HG03571 (cell line): ENCODE results near the gene ENTPD7.
"Not testable (repeated sequence)": the region's sequence is repeated elsewhere in the genome, so short reads cannot be mapped to it uniquely, and the experiment has no call there.

Source experiments
- ATAC-seq: cut with Tn5 transposase; IDR thresholded peaks from one replicate; pipeline ENCODE4 v1.9.1; 2021; ENCODE audit not compliant: unreplicated experiment

Gene ENTPD7, protein sequence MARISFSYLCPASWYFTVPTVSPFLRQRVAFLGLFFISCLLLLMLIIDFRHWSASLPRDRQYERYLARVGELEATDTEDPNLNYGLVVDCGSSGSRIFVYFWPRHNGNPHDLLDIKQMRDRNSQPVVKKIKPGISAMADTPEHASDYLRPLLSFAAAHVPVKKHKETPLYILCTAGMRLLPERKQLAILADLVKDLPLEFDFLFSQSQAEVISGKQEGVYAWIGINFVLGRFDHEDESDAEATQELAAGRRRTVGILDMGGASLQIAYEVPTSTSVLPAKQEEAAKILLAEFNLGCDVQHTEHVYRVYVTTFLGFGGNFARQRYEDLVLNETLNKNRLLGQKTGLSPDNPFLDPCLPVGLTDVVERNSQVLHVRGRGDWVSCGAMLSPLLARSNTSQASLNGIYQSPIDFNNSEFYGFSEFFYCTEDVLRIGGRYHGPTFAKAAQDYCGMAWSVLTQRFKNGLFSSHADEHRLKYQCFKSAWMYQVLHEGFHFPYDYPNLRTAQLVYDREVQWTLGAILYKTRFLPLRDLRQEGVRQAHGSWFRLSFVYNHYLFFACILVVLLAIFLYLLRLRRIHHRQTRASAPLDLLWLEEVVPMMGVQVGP

DNA sequence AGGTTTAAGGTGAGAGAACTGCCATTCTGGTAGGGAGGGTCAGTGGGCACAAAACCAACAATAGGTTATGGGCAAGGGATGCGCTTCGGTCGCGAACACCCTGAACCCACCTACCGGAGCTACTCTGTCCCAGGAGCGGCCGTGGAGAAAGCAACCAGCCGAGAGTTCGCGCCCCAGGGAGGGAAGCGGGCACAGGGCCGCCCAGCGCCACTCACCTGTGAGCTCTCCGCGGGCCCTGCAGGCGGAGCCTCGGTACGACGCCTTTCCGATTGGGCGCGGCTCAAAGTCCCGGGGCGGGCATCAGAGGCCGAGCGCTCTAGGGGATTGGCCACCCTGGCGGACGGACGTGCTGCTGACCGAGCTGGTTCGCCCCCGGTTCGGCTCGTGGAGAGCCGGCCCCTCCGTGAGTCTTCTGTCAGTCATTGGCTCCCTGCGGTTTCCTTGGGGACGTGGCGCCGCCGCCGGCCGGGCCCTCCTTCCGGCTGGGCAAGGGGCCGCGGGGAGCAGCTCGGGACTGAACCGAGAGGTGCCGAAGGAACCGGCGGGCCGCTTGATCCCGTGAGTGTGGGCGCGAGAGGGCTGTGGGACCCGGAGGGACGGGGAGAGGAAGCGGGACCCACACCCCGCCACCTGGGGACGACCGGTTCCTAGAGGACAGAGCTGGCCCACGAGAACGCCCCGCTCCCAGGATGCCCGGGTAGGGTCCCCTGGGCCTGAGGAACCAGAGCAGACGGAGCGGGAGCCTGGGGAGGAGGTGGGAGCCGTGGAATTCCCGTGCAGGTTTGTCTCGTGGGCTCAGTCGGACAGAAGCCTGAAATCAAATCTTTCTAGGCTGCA lies at the start of gene ENTPD7:
Gene ENTPD7 (plus strand): TSS at position 479 of the 837 bp plus-strand sequence. CDS start 448 bp downstream, outside the sequence.
- ATAC-seq = peak; percentile 100

DNA sequence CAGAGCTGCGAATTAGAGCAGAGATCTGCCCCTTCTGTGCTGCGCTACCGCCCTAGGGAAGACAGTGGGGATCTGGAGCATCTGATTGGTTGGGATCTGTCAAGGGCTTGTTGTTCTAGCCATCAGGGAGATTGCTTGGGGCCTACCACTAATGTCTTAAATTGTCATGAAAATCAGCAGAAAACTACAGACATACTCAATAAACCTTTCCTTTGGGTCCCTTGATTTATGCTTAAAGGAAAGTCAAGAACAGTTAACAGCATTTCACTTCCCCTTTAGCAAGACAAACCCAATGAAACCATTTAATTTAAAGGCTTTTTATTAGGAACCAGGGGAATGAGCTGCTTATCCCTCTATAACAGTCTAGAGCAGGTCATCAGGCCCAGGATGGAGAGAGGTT lies 49.1 kb upstream of the ENTPD7 start:
- ATAC-seq = no peak

DNA sequence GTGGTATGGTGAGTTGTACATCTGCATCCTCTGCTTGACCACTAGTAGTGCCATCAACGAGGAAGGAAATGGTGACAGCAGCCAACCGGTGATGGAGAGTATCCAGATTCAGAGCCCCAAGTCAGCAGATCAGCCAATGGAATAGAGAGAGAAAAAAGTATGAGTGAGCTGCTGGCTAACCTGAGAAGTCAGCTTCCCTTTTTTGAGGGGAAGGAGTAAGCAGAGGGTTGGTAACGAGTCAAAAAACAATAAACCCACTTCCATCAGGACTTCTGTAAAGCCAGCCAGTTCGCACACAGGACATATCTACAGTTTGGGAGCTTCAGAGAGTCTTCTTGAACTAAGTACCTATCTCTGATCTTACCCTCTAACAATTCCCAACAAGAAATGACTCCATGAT lies 48.0 kb upstream of the ENTPD7 start:
- ATAC-seq = no peak

DNA sequence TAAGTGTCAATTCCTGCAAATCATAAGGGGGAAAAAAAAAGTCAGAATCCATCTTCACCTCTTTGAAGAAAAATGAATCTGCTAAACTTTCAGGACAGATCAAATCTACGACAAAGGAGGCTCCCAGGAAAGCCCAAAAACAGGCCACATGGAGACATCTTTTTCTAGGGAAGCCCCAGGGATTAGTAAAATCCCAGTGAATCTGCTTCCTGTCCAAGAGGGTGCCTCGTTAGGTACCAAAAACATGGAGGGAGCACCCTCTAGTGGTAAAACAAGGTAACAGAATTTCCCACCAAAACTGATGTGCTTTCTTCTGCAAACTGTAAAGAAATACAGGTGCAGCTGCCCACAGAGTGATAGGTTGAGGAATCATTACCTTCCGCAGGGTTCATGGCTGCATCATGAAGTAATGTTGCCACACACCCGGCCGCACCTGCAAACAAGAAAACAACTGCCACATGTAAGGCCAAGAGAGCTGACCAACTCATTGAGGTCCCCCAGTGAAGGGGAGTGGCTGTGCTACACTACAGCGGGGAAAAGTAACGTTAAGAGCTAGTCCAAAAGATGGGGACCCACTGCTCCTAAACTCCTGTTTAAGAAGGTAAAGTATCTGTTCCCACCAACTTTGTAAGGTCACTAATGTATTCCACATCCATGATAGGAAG lies 47.0 kb upstream of the ENTPD7 start:
- ATAC-seq = peak; percentile 50

DNA sequence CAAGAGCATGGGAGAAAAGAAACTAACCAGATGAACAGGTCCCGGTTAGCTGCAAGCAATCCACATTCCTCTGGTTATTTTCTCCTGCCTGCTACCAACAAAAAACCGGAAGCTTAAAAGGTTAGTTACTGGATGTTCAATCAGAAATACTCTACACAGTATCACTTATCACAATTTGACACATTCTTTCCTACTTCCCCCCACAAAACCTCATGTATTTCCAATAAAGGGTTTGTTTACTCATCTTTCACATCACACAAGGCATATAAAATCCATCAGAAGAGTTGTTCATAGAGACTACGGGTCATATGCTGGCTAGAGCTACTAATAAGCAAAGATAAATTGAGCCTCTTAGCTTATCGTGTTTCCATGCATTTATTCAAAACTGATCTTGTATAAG lies 43.9 kb upstream of the ENTPD7 start:
- ATAC-seq = no peak

DNA sequence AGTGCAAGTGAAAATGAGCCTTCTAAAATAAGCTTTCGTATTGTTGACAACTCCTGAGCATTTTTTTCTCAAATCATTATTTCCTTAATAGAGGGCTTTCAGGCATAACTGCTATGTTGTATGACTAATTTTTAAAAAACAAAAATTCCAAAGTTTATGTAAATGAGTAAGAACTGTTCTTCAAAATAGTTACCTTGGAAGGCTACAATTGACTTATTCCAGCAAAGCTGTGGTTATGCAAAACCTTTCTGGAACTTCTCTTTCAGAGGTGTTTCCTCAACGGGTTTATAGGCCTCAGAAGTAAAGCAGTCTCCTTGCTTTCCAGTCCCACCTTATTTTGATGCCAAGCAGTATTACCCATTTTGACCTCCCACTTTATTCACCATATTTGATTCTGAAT lies 41.6 kb upstream of the ENTPD7 start:
- no peak for ATAC-seq

DNA sequence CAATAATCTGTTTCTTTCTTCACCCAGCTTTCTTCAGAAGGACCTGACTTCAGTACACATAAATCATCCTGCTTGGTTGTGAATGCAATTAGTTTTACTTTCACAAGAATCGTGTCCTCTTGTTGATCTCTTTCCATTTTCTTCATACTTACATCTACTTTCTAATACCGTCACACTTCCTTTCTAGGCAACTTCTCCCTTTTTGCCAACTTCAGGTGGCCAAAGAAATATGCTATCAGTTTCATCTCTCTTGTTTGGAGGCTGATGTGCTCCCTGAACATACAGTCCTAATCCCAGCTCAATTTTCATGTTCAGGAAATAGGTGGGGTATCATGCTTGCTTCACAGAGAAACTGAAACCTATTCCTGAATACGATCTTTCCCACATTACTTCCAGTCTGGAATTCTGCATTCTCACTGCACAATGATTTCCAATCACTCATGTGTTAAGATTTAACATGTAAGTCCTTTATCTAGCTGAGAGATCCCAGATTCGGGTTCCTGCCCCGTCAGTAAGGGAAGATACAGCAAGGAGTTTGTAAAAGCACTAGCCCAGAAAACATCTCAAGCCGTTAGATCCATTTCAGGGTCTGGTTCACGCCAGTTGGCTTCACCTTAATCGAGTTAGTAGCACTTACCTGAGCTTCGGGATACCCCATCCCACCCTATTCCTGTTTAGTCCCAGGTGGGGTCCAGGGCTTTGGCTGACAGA lies 40.1 kb upstream of the ENTPD7 start:
- no peak for ATAC-seq

DNA sequence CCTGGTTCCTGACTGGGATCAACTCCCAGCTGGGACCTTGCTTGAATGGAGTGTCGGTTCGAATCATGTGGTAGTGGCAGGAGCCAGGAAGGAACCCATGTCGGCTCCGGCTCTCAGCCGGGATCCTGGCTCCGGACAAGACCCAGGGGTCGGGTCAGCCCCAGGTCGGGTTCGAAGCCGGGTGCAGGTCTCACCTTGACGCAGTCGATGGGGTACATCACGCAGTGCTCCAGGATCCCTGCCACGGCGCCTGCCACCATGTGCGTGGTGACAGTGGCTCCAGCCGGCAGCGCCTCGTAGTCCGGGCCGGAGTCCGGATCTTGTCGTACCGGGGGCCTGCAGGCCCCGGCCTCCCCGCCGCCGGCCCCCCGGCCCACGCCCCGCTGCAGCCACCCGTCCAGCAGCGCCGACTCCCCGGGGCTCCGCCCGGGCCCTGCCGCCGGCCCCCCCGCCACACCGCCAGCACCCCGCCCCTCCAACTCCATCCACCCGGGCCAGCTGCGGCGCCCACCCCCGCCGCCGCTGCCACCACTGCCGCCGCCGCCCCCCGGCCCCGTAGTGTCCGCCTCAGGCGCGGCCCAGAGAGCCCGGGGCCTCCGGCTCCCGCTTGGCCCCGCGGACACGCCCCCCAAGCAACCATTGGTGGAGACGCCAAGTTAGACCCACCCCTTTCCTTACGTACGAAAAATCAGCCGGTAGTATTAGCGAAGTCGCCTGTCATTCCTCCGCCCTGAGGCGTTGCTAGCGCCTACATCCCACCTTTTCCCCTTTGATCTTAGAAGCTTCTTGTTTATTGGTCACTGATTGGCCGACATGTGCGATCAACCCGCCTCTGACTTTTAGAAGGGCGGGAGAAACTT lies 39.2 kb upstream of the ENTPD7 start, which contains the start of gene SLC25A28:
Gene SLC25A28 (minus strand): TSS at position 589 of the 860 bp plus-strand sequence. CDS start 104 bp downstream, at position 485.
- peak; percentile 83 for ATAC-seq

DNA sequence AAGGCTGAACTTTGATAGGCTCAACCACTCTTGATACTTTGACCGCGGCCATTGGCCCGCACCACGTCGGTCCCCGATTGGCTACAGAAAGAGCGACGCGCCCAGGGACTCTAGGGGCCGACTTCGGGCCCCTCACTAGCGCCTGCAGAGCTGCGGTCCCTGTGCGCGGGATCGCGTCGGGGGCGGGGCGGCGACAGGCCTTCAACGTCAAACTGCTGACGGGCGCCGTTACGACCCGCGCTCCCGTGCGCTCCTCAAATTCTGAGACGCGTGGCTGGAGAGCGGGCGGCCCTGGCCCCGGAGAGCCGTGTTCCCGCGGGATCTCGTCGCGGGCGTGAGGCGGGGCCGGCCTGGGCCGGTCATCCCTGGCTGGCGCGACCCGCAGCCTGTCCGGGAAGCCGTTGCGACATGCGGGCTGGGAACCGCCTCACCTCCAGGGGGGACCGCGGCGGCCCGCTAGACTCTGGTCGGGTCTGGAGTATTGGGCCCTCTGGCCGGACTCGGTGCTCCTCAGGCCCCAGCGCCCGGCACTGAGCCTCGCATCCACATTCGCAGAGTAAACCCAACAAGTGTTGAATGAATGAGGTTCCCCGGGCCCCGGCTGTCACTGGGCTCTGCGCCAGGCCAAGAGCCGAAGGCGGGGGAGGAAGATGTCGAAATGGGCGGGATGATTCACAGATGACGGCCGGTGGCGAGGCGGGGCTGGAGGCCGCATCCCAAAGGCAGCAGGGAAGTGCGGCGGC lies 38.4 kb upstream of the ENTPD7 start:
- peak; percentile 85 for ATAC-seq

DNA sequence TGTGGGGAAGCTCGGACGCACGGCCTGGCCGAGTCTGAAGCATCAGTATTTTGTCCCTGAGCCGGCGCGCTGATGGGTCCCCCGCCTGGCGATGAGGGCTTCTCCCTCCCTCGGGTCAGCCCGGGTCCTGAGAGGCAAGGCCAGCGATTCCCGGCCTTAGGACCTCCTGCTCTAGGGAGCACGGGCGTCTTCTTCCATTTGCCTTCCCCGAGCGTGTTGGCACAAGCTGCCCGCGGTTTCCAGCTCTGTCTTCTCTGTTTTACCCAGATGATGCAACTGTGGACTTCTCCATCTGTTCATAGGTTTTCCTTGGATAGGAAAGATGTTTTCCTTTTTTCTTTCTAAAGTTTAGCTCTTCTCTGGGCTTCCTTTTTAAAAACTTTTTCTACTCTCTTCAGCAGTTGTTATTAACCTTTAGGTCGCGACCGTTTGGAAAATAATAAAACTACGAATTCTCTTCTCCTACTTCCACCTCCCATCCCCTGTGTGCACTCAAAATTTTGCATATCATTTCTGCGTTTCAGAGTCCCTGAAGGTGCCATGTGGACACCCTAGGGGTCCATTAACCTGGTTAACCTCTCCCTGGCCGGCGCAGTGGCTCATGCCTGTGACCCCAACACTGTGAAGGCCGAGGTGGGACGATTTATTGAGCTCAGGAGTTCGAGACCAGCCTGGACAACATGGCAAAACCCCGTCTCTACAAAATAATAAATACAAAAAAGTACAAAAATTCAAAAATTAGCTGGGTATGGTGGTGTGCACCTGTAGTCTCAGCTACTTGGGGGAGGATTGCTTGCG lies 37.7 kb upstream of the ENTPD7 start:
- no peak for ATAC-seq

DNA sequence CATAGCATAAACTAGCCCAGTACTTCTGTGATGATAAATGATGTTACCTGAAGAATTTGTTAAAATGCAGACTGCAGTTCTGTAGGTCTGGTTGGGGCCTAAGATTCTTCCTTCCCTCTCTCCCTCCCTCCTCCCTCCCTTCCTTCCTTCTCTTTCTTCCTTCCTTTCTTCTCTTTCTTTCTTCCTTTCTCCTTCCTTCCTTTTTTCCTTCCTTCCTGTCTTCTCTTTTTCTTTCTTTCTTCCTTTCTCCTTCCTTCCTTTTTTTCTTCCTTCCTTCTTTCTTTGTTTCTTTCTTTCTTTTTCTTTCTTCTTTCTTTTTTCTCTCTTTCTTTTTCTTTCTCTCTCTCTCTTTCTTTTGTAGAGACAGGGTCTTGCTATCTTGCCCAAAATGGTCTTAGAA lies 35.4 kb upstream of the ENTPD7 start:
- ATAC-seq = no peak

DNA sequence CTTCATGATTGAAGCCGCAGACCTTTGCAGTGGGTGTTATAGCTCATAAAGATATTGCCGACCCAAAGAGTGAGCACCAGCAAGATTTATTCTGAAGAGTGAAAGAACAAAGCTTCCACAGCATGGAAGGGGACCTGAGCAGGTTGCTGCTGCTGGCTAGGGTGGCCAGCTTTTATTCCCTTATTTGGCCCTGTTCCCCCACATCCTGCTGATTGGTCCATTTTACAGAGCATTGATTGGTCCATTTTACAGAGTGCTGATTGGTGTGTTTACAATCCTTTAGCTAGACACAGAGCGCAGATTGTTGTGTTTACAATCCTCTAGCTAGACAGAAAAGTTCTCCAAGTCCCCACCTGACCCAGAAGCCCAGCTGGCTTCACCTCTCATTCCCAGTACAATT lies 34.2 kb upstream of the ENTPD7 start:
- not testable (repeated sequence) for ATAC-seq

DNA sequence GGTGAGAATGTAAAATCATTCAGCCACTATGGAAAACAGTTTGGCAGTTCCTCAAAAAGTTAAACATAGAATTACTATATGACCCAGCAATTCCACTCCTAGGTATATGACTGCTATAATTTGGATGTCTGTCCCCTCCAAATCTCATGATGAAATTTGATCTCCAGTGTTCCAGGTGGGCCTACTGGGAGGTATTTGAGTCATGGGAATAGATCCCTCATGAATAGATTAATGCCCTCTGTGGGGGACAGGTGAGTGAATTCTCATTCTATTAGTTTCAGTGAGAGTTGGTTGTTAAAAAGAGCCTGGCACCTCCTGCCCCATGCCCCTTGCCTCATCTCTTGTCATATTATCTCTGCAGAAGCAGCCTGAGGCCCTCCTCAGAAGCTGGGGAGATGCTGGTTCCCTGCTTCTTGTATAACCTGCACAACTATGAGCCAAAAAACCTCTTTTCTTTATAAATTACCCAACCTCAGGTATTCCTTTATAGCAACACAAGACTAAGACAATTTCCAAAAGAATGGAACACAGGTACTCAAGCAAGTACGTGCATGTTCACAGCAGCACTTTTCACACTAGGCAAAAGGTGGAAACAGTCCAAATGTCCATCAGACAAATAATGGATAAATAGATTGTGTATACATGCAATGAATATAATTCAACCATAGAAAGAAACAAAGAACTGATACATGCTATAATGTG lies 30.2 kb upstream of the ENTPD7 start:
- no peak for ATAC-seq

DNA sequence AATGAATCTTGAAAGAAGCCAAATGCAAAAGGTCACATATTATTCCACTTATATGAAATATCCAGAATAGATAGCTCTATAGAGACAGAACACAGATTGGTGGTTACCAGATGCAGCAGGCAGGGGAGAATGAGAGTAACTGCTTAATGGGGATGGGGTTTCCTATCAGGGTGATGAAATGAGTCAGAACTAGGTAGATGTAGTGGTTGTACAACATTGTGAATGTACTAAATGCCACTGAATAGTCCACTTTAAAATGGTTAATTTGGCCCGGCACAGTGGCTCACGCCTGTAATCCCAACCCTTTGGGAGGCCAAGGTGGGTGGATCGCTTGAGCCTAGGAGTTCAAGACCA lies 29.7 kb upstream of the ENTPD7 start:
- no peak for ATAC-seq

DNA sequence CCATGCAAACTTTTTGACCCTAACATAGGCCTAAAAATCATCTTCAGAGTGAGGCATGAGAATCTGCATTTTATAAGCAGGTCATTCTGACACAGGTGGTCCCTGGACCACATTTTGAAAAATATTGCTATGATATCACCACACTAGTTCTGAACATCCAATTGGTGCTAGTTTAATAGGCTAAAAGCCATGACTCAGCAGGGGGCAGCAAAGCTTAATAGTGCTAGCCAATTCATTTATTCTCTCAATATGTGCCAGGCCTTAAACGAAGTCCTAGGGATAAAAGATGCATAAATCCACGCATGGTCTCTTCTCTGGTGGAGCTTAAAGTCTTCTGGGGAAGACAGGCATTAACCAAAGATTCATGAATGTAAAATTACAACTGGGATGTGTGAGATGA lies 28.9 kb upstream of the ENTPD7 start:
- ATAC-seq = no peak

DNA sequence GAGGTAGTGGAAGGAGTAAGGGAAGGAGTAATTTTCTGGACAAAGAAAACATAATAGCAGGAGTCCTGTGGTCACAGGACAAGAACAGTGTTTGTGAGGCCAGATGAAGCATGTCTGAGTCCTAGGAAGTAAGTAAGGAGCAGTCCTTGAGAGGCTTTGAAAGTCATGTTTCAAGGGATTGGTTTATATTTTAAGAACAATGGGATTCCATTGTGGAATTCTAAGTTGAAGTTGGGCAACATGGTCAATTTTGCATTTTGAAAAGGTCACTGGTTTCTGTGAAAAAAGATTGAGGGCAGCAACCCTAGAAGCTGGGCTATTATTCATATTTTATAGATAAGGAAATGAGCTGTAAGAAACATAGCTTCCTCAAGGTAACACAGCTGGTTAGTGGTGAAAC lies 28.3 kb upstream of the ENTPD7 start:
- no peak for ATAC-seq

DNA sequence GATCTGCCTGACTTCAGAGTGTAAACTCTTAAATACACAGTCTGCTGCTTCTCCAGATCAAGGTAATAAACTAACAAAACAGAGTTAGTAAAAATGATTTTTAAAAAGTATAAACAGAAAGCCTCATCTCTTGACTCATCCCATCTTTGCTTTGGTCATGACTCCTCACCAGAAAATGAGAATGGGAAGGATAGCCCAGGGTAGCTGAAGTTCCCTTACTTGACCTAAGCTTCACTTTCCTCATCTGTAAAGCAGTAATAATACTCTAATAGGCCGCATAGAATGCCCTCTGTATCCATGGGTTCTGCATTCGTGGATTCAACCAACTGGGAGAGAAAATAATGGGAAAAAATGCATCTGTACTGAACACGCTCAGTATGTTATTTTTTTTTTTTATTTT lies 27.8 kb upstream of the ENTPD7 start:
- no peak for ATAC-seq

DNA sequence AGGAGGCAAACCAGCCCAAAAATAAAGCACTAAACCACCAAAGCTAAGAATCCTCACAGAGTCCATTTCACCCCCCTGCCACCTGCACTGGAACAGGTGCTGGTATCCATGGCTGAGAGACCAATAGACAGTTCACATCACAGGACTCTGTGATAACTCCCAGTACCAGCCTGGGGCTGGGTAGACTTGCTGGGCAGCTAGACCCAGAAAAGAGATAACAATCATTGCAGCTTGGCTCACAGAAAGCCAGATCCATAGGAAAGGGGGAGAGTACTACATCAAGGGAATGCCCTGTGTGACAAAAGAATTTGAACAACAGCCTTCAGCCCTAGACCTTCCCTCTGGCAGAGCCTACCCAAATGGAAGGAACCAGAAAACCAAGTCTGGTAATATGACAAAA lies 25.5 kb upstream of the ENTPD7 start:
- ATAC-seq = no peak
